Fibroblast of skin of abdomen (primary cell): ENCODE results near the gene CKLF.
A peak's percentile ranks its signal among the peaks of the same experiment; 100 is the strongest.

Source experiments
- DNase-seq: peaks from one replicate; pipeline ENCODE4 v3.0.0-alpha.2; 2013

The CKLF gene

DNA sequence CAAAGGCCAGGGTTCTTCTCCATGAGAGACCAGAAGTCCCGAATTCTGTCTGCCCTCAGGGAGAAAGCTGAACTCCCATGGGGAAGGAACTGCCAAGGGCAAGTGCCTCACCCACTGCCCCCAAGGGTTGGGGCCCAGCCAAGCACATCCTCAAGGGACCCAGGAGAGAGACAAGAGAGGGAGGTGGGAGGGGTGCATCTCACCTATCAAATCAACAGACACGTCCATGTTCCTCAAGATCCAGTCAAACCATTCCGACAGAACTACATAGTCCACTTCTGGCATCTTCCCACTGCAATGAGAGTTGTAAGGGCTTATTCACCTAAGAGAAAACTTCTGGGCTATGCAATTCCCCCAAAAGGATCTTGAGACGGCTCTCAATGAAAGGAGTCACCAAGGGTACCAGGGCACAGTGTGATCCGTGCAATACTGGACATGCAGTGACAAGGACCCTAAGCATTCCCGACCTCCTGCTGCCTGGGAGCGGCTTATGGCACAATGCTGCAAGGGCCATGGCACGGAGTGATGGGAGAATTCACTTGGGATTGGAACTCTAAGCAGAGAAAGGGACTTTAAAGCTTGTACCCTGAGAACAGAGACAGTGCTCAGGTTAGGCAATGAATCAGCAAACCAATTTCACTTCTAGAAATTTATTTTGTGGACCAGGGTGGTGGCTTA, 34.7 kb upstream of the CKLF start:
- no peak for DNase-seq

GRCh38 chr16:66519482-66520373, 32.6 kb upstream of the CKLF start:
- DNase-seq = no peak

DNA sequence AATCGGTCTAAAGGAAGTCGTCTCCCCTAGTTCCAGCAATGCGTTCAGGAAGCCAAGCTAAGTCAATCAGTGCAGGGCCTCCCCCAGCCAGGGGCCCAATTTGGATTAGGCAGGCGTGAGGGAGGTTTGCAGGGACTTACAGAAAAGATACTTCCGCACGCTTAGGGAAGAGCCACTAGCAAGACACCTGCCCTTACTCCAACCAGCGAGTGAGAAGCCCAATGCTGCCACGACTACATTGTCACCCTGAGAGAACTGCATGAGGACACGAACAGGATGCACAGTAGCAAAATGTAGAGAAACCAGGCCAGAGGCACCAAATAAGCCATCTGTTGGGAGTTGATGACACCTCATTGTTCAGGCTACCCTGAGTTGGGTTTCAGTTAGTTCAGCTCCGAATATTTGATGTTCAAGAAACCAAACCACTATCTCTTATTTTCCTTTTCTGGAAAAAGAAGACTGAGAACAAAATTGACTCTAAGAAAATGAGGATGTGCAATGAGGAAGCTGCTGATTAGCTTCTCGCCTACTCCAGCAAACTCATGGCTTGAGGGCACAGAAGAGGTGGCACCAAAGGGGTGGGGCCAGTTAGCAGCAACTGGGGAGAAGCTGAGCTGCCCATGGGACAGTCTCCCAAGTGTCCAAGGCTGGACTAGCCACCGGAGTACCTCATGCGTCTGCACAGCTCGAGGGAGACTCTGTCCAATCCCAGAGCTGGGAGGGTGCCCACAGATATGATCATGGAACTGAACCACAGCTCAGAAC, 31.8 kb upstream of the CKLF start:
- DNase-seq = no peak

- DNase-seq = no peak
Observed at GRCh38 chr16:66521252-66521713, 31.1 kb upstream of the CKLF start.

DNA sequence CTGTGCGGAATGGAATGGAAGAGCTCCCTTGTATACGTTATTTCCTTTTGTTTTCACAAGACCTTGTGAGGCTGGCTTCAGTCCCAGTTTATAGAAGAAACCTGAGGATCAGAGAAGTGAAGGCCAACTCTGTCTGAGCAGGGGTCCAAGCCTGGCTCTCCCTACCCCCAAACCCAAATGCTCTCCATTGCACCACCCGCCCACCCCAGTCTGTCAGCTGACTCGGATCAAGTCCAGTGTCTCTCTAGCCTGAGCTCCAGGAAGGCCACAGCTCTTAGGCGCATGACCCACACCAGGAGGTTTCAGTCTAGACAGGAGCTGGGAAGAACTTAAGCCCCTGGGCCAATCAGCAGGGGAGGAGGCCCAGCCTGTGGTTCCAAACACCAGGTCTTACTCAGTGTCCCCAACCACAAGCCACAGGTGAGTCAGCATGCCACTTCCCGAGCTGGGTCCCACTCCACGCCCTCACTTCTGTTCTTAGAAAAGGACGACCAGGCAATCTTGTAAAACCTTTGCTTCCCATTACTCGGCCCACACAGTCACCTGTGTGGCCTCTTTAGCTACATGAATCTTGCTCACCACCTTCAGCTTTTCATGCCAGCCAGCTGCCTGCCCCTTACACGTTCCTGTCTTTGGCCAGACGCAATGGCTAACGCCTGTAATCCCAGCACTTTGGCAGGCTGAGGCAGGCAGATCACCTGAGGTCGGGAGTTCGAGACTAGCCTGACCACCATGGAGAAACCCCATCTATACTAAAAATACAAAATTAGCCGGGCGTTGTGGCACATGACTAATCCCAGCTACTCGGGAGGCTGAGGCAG, 30.2 kb upstream of the CKLF start:
- DNase-seq = peak; percentile 72

GRCh38 chr16:66522816-66523590, 29.4 kb upstream of the CKLF start:
- no peak for DNase-seq

GRCh38 chr16:66523861-66524354, 28.5 kb upstream of the CKLF start:
- no peak for DNase-seq

DNA sequence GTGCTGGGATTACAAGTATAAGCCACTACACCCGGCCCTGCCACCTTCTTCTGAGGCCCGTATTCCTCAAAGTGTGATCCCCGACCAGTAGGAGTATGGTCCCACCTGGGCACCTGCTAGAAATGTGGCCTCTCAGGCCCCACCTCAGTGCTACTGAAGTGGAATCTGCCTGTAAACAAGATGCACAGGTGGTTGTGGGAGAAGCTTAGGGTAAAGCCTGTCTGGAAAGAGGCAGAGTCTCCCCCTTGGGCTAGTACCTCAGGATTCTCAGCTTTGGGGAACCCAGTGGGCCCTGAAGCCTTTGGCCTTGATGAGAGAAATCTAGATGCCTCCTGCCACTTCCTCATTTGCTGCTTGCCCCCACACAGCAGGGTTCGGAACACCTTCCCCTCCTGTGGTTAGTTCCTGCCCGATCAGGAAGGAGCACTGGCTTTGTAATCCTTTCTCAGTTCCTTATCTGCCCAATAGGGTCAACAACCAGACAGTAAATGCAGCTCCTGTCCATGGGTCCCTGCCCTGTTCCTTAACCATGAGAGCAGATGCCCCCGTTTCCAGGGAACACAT, 27.7 kb upstream of the CKLF start:
- DNase-seq = no peak

- no peak for DNase-seq
Observed at GRCh38 chr16:66525396-66526180, 26.8 kb upstream of the CKLF start.

- DNase-seq = no peak
Observed at GRCh38 chr16:66528294-66528693, 24.1 kb upstream of the CKLF start.

DNA sequence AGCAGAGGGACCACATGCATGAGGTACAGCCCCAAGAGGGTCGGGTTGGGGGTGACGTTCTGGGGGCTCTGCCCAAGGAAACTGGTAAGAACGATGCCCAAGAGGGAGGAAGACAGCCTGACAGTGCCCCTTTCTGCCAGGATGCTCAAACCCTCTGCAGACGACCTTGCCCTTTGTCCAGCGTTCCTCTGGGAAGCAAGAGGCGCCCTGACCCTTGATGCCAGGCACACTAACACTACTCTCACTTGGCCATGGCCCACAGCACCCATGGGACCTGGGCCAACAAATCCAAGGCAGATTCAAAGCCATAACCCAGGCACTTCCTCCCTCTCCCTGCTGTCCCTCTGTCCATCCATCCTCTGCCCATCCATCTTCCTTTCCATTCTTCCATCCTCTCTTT, 22.9 kb upstream of the CKLF start:
- no peak for DNase-seq

GRCh38 chr16:66534376-66534799, 18.0 kb upstream of the CKLF start:
- no peak for DNase-seq

DNA sequence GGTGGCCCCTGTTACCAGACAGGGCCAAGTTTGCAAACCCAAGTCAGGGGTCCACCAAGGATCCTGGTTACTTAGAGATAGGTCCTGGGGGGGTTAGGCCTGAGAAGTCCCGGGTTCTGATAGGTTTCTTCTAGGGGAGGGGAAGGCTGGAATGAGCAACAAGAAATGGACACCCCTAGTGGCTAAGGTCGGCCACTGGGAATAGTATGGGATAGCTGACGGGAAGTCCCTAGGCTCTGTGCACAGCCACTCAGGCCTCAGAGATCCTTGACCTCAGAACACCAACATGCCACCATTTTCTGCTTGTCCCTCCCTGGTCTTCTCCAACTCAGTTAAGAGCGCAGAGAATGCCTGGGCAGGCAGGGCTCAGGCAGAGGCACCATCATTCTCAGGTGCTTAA, 15.9 kb upstream of the CKLF start:
- no peak for DNase-seq

DNA sequence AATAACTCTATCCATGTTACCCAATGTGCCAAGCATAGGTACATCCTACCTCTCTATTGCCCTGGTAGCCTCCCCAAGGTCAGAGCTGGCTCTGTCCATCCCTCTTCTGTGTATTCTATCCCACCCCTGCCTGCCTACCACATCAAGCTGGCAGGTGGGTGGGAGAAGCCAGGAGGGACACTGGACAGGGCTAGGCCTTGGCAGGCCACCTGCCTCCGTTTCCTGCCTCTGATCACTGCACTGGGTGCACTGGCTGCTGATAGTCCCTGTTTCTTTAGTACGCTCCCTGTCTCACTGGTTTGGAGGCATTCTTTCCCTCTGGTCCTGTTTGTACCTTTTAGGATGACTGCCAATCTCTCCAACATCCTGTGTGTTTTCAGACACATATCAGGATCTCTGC, 15.1 kb upstream of the CKLF start:
- DNase-seq = no peak

DNA sequence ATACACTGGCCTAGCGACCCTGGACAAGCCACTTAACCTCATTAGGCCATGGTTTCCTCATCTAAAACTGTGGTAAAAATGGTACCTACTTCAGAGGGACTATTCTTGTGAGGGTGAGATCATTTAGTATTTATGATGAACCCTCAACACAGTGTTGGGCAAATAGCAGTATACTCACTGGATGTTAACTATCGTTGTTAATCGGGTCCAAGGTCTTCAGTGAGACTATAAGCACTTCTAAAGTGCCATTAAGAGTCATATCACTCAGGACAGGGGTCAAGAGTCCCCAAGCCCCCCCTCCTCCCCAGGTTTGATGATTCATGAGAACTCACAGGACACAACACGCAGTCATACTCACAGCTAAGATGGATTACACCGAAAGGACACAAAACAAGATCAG, 13.5 kb upstream of the CKLF start:
- no peak for DNase-seq

- no peak for DNase-seq
Observed at GRCh38 chr16:66539623-66540469, 12.5 kb upstream of the CKLF start.

DNA sequence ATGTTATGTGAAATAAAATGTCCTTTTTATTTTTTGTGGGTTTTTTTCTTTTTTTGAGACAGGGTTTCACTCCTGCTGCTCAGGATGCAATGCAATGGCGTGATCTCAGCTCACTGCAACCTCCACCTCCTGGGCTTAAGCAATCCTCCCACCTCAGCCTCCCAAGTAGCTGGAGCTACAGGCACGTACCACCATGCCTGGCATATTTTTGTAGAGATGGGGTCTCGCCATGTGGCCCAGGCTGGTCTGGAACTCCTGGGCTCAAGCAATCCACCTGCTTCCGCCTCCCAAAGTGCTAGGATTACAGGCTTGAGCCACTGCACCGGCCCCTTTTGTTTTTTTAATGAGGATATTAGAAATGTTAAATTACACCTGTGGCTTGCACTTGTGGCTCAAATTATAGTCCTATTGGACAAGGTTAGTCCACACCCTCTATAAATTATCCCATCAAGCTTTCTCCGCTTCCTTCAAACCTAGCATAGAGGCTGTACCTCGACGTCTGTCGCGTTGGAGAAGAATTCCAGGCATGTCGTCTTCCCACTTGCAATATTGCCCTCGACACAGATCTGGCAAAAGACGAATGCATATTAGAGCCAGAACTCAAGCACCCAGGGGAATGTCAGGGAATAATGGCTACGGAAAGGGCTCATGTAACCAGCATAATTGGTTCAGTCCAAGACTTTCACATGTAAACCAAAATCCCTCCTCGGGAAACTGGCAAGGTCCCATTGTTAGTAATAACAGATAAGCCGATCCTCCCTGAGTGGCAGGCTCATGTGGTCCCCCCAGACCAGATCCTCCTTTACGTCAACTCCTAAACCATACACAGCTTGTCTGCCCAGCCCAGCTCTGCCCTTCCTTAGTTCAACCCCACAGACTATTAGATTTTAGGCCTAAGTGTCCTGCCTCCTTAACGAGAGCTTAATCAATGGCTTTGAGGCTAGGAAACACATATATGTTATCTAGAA, 10.7 kb upstream of the CKLF start:
- no peak for DNase-seq

- DNase-seq = no peak
Observed at GRCh38 chr16:66542396-66542795, 10.0 kb upstream of the CKLF start.
